HepG2 (cell line): Measurements from ENCODE around the gene ZNF814. TPM values are rescaled to one million over a fixed set of nuclear protein-coding genes. Genes with fewer than 3 reads are reported as not detected.

ENCODE experiments used
- AHR ChIP-seq: IDR thresholded peaks from 2 replicates; pipeline ENCODE4 v1.6.1; 2018; ENCODE audit warnings: missing genetic modification reagents, missing compliant biosample characterization
- EED ChIP-seq: sonication (generic); formaldehyde crosslinking; IDR thresholded peaks from 2 replicates; pipeline ENCODE4 v1.5.0; 2020; ENCODE audit warnings: mild to moderate bottlenecking, missing genetic modification reagents
- GPN1 ChIP-seq: sonication (generic); formaldehyde crosslinking; IDR thresholded peaks from 2 replicates; pipeline ENCODE4 v1.5.1; 2020; ENCODE audit warnings: missing genetic modification reagents, borderline replicate concordance
- SNAPC5 ChIP-seq: sonication (generic); formaldehyde crosslinking; IDR thresholded peaks from 2 replicates; pipeline ENCODE4 v1.8.1; 2023; ENCODE audit warnings: mild to moderate bottlenecking, missing genetic modification reagents, borderline replicate concordance
- THAP11 ChIP-seq: IDR thresholded peaks from 2 replicates; pipeline ENCODE4 v1.6.1; 2016; ENCODE audit warnings: missing biosample characterization, missing genetic modification reagents
- THRA ChIP-seq: sonication (generic); formaldehyde crosslinking; IDR thresholded peaks from 2 replicates; pipeline ENCODE4 v1.4.0; 2020; ENCODE audit warnings: missing genetic modification reagents, borderline replicate concordance
- TRIM24 ChIP-seq: sonication (generic); formaldehyde crosslinking; IDR thresholded peaks from 2 replicates; pipeline ENCODE4 v1.8.0; 2022; ENCODE audit warnings: mild to moderate bottlenecking, missing genetic modification reagents
- USF2 ChIP-seq, 2 experiments: sonication (generic) in 1 of 2; formaldehyde crosslinking in 1 of 2; IDR thresholded peaks; 2 replicates each; pipeline versions ENCODE4 v1.5.1 to v1.6.1; 2011 to 2020; ENCODE audit warnings: borderline replicate concordance in 1 of 2, low read depth in 1 of 2, low read length in 1 of 2, mild to moderate bottlenecking in 1 of 2, missing genetic modification reagents in 1 of 2, moderate library complexity in 1 of 2
- ZFY ChIP-seq: sonication (generic); formaldehyde crosslinking; IDR thresholded peaks from 2 replicates; pipeline ENCODE4 v1.4.0; 2020; ENCODE audit warnings: missing genetic modification reagents
- ZMYM3 ChIP-seq: sonication (generic); formaldehyde crosslinking; IDR thresholded peaks from 2 replicates; pipeline ENCODE4 v1.5.1; 2020; ENCODE audit warnings: mild to moderate bottlenecking, missing genetic modification reagents
- ZNF253 ChIP-seq: sonication (generic); formaldehyde crosslinking; IDR thresholded peaks from 2 replicates; pipeline ENCODE4 v1.8.0; 2022; ENCODE audit warnings: mild to moderate bottlenecking, missing genetic modification reagents, borderline replicate concordance
- ZNF484 ChIP-seq: sonication (generic); formaldehyde crosslinking; IDR thresholded peaks from 2 replicates; pipeline ENCODE4 v1.5.1; 2020; ENCODE audit warnings: mild to moderate bottlenecking, low read depth, missing genetic modification reagents, borderline replicate concordance
- ZNF607 ChIP-seq: sonication (generic); formaldehyde crosslinking; IDR thresholded peaks from 2 replicates; pipeline ENCODE4 v1.5.1; 2020; ENCODE audit warnings: missing genetic modification reagents, mild to moderate bottlenecking, borderline replicate concordance
- ZNF646 ChIP-seq: sonication (generic); formaldehyde crosslinking; IDR thresholded peaks from 2 replicates; pipeline ENCODE4 v1.9.0; 2021; ENCODE audit warnings: mild to moderate bottlenecking, missing genetic modification reagents
- polyA plus RNA-seq, 8 experiments: library from polyadenylated mRNA; depleted of rRNA in 3 of 8; stranded (reverse) in 7 of 8; unstranded in 1 of 8; fragments of >200 nt; fragmentation: Illumina TruSeq in 4 of 8; extraction: Trizol in 4 of 8; gene quantifications; 2 replicates each; pipeline versions ENCODE4 v1.2.1 to v1.2.3, GENCODE V29; 2011 to 2016; ENCODE audit warnings: low read depth in 4 of 8, missing spikeins in 1 of 8, mixed read lengths in 1 of 8; ENCODE audit not compliant: insufficient read depth in 1 of 8
- total RNA-seq, 5 experiments: library from RNA; depleted of rRNA; stranded (reverse); fragments of >200 nt; fragmentation: Illumina TruSeq; extraction: Trizol; gene quantifications; 2 replicates each; pipeline ENCODE4 v1.2.3, GENCODE V29; 2016; ENCODE audit warnings: low read depth in 1 of 5
- TF ChIP-seq, protein P1 (sequence below): sonication (generic); formaldehyde crosslinking; IDR thresholded peaks from 2 replicates; pipeline ENCODE4 v1.9.0; 2021; ENCODE audit warnings: missing genetic modification reagents, borderline replicate concordance

The ZNF814 gene
- total and polyA plus RNA-seq, 2 of the 13 experiments (the other 11 are each of a cell fraction or from before 2014, with no cell fraction given) = 2.5 to 3.4 TPM

- TF ChIP-seq AHR (CRISPR knock-in tag) (0 out of 2 replicates have a peak, but pooled peaks have one; percentile 55), THAP11 (CRISPR knock-in tag) (peak; percentile 99), ZNF646 (CRISPR knock-in tag) (no peak), THRA (no peak), GPN1 (CRISPR knock-in tag) (no peak), ZNF607 (CRISPR knock-in tag) (peak; percentile 15; the same call in 1 of the 2 replicates), ZNF253 (CRISPR knock-in tag) (no peak), USF2 (IDR thresholded peaks at IDR 0.05; ENCODE audit: low read depth, low read length) (no peak), USF2 (CRISPR knock-in tag; IDR thresholded peaks at IDR 0.05; ENCODE audit: borderline replicate concordance) (peak; percentile 32; the same call in 1 of the 2 replicates), SNAPC5 (no peak), ZNF484 (no peak), TRIM24 (CRISPR knock-in tag) (no peak), ZMYM3 (CRISPR knock-in tag) (no peak), ZFY (CRISPR knock-in tag) (peak; percentile 72), EED (CRISPR knock-in tag) (no peak)
- TF ChIP-seq, protein P1, sequence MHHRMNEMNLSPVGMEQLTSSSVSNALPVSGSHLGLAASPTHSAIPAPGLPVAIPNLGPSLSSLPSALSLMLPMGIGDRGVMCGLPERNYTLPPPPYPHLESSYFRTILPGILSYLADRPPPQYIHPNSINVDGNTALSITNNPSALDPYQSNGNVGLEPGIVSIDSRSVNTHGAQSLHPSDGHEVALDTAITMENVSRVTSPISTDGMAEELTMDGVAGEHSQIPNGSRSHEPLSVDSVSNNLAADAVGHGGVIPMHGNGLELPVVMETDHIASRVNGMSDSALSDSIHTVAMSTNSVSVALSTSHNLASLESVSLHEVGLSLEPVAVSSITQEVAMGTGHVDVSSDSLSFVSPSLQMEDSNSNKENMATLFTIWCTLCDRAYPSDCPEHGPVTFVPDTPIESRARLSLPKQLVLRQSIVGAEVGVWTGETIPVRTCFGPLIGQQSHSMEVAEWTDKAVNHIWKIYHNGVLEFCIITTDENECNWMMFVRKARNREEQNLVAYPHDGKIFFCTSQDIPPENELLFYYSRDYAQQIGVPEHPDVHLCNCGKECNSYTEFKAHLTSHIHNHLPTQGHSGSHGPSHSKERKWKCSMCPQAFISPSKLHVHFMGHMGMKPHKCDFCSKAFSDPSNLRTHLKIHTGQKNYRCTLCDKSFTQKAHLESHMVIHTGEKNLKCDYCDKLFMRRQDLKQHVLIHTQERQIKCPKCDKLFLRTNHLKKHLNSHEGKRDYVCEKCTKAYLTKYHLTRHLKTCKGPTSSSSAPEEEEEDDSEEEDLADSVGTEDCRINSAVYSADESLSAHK (CRISPR knock-in tag) = no peak
Observed at GRCh38 chr19:57814505-57815246, 74.2 kb downstream of the ZNF814 start, which contains the start of gene ZNF552 (continued).
